GM19043 (cell line): ENCODE measurements around the gene CXCL16.

ENCODE experiments used
- ATAC-seq: cut with Tn5 transposase; IDR thresholded peaks from one replicate; pipeline ENCODE4 v1.9.1; 2021; ENCODE audit warnings: low read depth; ENCODE audit not compliant: unreplicated experiment

Gene CXCL16, protein sequence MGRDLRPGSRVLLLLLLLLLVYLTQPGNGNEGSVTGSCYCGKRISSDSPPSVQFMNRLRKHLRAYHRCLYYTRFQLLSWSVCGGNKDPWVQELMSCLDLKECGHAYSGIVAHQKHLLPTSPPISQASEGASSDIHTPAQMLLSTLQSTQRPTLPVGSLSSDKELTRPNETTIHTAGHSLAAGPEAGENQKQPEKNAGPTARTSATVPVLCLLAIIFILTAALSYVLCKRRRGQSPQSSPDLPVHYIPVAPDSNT

DNA sequence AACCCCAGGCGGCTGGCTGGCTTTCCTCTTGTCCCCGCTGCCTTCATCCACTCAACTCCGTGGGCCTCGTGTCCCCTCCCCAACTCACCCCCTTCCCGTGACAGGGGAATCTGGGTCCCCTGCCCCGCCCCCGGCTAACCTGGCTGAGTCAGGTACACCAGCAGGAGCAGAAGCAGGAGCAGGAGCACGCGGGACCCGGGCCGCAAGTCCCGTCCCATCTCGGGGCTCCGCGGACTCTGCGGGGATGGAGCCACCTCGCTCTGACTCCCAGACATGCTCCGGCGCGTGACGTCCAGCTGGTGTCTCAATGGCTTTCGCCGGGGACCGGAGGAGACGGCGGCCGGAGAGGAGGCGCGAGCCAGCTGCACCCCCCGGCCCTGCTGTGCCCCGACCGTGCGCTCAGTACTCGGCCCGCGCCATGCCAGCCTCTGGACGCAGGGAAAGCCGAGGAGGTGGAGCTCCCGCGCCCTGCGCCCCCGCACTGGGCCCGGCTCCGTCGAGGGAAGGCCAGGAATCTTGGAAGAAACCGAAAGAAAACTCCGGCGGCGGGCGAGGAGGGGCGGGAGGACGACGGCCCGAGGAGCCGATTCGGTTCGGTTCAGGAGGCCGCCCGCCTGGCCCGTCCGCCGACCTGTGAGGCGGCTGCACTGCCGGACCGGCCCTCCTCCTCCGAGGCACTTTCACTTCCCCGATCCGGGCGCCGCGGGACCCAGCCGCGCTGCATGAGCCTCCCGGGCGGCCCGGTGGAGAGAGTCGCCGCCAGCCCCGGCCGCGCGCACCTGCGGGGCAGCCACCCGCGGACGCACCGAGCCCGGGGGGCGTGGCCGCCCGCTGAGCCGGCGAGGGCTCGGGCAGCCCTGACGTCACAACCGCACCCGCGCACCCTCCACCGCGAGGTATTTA, at the start of gene CXCL16, which contains the start of gene ZMYND15:
Gene CXCL16 (minus strand): TSS at position 807 of the 903 bp plus-strand sequence. CDS start 589 bp downstream, at position 218.
Gene ZMYND15 (plus strand): TSS at position 712 of the 903 bp plus-strand sequence. CDS start 716 bp downstream, outside the sequence.
- ATAC-seq = no peak

DNA sequence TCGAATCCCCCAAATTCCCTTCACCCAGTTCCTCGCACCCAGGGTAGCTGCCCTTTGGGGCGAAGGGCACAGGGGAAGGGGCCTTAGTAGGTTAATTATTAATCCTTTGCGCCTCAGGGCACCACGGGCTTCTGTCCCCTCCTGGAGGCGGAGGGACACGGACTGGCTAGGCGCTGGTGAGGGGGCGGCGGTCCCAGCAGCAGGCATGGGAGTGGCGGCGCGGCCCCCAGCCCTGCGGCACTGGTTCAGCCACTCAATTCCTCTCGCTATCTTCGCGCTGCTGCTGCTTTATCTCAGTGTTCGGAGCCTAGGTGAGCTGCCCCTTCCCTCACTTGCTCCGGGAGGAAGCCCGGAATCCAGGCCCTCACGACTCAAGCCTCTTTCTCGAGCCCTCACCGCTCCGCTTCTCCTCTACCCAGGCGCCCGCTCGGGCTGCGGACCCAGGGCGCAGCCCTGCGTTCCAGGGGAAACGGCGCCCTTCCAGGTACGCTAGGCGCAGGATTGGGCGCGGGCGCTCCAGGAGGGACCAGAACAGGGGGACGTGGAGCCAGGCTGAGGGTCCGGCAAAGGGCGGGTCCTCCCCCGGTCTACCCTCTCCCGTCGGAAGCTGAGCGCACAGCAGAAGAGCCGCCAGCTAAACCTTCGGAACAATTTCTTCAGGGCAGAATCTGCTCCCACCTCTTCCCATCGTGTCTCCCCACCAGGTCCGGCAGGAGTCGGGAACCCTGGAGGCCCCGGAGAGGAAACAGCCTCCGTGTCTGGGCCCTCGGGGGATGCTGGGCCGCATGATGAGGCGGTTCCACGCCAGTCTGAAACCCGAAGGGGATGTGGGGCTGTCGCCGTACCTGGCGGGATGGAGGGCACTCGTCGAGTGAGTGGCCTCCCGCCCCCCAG, 49.3 kb upstream of the CXCL16 start, which contains the start of gene GLTPD2:
Gene GLTPD2 (plus strand): TSS at position 158 of the 894 bp plus-strand sequence. CDS start 48 bp downstream, at position 206.
- ATAC-seq = no peak

DNA sequence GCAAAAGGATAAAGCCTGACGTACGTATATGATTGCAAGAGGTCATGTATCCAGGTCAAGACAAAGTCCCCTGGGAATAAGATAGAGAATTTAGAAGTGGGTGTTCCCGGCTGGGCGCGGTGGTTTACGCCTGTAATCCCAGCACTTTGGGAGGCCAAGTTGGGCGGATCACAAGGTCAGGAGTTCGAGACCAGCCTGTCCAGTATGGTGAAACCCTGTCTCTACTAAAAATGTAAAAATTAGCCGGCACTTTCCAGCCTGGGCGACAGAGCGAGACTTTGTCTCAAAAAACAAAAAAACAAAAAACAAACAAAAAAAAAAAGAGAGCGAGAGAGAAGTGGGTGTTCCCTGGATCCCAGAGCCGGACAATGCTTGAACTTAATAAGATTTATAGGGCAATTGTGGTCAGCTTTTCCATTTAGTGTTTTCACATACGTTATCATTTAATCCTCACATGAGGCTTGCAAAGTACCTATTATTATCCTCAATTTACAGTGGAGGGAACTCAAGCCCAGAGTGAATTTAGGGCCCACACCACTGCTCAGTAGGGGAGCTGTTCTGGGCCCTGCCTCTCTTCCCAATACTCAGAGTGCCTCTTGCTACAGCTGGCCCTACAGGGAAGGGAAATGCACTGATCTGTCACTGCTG, 48.6 kb upstream of the CXCL16 start:
- no peak for ATAC-seq

DNA sequence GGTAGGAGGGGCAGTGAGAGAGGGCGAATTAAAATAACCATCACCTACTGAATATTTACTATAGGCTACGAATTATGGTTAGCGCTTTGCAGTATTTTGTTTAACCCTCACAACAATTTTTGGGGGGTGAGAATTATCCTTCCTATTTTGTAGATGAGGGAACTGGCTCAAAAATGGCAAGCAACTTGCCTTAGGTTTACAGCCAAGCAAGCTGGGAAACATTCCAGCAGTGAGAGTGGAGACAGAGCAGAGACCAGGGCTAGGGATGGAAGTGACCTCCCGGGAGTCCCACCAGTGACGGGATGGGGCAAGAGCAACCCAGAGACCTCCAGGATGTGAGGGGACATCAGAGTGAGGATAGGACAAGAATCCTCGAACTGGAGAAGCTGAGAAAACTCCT, 46.8 kb upstream of the CXCL16 start:
- ATAC-seq = no peak

DNA sequence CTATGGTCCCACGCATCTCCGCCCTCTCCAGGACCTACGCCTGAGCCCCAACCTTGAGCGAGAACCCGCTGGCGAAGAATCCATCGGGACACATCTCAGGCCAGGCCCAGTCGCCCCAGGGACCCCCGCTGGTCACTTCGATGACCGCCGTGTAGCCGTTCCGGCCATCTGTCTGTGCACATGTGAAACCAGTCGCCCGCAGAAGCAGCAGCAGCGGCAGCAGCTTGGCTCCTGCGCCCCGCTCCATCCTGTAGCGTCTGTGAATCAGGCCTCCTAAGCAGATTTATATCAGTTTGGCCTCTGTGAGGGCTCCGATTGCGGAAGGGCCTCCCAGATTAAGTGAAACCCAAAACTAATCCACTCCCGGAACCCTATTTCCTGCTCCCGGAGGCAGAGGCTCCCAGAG, 46.4 kb upstream of the CXCL16 start, which contains the start of gene VMO1:
Gene VMO1 (minus strand): TSS at position 259 of the 406 bp plus-strand sequence. CDS start 12 bp downstream, at position 247.
- ATAC-seq = no peak

DNA sequence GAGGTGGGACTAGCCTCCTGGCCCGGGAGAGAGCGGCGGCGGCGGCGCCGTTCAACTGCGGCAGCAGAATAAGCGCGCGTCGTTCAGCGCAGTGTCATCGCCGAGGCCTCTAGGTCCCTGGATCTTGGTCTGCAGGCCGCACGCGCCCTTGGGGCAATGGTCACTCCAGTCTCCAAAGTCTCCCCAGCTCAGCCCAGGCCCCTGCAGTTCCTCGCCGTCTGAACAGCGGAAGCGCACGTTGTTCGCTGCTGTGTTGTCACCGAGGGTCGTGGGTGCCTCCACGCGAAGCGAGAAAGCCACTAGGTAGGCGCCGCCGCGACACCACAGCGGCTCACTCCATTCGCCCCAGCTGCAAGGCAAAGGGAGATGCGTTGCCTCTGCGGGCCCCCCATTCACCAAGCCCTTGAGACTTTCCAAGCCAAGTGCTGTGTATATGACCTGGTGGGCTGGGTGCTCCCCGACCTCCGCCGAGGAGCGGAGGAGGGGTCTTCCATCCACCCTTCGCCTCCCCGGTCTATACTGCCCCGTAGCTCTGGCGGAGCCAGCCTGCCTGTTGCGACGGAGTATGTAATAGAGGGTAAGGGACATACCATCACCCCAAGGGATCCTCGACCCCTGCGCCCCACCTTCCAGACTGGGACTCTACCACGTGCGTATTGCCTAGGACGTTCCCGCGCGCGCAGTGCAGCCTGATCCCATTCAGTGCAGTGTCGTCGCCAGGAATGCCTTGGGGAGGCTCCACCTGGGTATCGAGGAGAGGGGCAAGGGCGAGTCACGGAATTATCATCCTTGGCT, 45.8 kb upstream of the CXCL16 start:
- ATAC-seq = no peak

DNA sequence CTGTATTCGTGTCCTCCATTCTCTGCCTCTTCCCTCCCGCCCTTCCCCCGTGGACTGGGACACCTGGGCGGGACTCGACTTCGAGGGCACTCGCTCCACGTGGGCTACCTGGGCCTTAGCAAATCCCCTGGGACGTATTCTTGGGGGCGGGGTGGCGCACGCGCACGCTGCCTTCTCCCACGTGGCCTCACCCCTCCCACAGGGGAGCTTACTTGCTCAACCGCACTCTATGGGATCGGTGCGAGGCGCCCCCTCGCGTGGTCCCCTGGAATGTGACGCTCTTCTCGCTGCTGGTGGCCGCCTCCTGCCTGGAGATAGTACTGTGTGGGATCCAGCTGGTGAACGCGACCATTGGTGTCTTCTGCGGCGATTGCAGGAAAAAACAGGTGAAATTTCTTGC, 42.9 kb upstream of the CXCL16 start:
- no peak for ATAC-seq

DNA sequence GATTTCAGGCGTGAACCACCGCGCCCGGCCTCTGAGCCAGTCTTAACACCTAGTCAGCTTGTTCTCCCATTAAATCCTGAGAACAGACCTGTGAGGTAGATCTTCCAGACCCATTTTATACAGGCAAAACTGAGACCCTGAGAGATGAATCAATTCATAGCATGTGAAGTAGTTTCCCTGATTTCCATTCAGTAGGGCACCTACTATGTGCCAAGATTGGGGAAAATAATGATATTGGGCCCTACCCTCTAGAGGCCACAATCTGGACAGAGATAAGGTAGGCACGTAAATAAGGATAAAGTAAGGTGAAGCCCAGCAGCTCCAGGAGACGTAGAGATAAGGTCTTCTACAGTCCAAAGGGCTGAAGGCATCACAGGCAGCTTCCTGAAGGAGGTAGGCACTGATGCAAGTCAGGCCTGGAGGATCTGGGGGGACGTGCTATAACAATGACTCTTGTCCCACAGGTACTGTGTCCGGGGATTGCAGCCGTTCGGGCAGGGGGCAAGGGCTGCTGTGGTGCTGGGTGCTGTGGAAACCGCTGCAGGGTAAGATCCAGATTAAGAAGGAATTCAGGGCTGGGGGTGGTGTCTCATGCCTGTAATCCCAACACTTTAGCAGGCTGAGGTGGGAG, 40.7 kb upstream of the CXCL16 start:
- no peak for ATAC-seq

DNA sequence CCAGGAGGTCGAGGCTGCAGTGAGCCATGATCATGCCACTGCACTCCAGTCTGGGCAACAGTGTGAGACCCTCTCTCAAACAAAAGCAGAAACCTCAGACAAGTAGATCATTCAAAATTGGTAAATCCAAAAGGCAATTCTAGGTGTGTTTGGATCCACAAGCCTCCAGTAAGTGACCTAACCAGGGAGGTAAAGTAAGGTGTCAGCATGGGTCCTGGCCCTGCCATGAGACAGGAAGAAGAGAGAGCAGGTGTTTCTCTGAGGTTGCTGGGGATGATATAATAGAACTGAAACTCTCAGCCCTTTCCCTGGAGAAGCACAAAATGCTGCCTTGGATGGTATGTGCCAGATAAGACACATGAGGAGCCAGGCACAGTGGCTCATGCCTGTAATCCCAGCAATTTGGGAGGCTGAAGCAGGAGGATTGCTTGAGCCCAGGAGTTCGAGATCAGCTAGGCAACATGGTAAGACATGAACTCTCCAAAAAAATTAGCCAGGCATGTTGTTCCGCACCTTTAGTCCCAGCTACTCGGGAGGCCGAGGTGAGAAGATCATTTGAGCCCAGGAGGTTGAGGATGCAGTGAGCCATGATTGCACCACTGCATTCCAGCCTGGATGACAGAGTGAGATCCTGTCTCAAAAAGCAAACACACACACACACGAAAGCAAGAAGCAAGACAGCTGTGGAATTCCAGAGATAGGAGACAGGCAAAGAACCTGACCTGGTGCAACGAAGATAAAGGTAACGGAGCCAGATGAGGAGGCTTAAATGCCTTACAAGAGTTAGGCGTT, 38.4 kb upstream of the CXCL16 start:
- ATAC-seq = no peak

DNA sequence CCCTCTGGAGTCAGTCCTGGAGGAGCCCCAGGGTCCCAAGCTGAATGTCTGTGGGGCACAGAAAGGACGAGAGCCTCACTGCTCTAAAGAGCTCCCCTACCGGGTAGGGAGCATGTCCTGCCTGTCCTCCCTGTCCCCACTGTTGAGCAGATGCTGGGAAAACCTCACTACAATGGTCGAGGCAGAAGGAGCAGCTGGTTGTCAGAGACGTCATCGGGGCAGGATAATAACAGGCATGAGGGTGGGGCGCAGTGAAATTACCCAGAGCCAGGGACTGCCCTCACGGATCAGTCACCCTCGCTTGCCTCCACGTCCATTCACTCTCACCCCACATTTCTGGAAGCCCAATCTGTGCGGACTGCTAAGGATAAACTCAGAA, 32.5 kb upstream of the CXCL16 start:
- no peak for ATAC-seq

DNA sequence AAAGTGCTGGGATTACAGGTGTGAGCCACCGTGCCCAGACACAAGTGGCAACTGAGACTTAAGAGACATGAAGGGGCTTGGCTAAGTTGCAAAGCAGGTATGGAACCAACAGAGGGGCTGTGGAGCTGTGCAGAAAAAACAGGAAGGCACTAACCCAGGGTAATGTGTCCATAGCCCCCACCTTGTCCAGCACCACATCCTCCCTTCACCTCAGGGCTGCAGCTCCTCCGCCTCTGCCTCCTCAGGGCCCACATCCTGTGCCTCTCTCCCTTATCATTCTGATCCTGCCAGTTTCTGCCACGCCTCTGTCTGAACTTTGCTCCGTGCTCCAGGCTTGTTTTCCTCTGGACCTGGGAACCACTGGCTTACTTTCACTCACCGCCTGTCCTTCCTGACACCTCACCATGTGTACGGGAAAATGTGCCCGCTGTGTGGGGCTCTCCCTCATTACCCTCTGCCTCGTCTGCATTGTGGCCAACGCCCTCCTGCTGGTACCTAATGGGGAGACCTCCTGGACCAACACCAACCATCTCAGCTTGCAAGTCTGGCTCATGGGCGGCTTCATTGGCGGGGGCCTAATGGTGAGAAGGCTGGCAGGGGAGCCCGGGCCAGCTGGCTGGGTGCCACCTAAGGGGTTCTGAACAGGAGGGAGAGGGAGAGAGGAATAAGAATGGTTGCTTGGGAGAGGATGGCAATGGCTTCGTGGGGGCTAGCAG, 31.9 kb upstream of the CXCL16 start, which contains the start of gene TM4SF5:
Gene TM4SF5 (plus strand): TSS at position 368 of the 716 bp plus-strand sequence. CDS start 37 bp downstream, at position 405.
- no peak for ATAC-seq

DNA sequence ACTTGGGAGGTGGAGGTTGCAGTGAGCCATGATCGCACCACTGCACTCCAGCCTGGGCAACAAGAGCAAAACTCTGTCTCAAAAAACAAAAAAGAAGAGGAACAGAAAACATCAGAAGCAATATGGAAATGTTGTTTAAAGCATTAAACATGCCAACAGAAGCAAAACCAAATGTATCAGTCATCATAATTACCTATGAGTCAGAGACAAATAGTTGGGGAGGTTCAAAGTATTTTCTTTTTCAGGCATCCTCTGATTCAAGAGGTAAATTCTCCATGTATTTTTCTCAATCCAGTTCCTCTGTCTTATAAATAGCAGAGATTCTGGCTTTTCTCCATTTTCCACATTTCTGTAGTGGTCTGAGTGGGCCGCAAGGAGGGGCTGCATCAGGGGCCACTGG, 29.9 kb upstream of the CXCL16 start:
- ATAC-seq = no peak

DNA sequence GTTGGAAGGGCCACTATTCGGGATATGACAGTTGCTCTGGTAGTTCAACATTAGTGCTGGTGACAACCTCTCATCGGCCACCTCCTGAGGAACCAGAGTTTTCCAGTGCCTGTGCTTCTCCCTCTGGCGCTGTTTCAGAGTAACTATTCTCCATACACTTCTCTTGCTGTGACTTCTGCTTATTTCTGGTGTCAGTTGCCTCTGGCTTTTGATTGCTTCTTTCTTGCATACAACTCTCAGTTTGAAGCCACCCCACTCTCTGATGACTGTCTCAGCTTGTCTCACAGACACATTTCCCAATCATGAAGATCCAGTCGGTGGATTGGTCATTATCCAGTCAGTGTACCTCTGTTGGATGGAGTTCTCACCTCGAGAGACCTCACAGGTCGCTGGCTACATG, 28.6 kb upstream of the CXCL16 start:
- ATAC-seq = no peak

DNA sequence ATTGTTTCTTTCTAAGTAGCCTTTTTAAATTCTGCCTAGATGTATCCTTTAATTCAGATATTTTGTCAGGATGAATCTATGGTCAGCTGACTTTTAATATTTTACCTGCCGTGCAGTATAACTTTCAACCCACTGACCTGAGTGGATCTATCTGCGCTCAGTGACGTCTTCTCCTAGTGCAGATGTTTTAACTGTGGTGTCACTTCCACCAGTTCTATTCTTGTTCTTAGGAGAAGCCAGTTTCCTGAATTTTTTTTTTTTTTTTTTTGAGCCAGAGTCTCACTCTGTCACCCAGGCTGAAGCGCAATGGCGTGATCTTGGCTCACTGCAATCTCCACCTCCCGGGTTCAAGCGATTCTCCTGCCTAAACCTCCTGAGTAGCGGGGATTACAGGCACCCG, 27.0 kb upstream of the CXCL16 start:
- no peak for ATAC-seq

DNA sequence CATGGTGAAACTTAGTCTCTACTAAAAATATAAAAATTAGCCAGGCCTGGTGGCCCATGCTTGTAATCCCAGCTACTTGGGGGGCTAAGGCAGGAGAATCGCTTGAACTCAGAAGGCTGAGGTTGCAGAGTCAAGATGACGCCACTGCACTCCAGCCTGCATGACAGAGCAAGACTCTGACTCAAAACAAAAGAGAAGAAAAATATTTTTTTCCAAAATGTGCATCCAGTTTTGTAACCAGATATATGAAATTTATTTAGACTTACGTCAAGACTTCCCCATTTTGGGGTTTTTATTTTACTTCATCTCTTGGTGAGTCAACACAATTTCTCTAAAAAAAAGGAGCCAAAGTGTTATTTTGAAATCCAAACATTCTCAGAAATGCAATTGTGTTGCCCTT, 26.5 kb upstream of the CXCL16 start:
- no peak for ATAC-seq

DNA sequence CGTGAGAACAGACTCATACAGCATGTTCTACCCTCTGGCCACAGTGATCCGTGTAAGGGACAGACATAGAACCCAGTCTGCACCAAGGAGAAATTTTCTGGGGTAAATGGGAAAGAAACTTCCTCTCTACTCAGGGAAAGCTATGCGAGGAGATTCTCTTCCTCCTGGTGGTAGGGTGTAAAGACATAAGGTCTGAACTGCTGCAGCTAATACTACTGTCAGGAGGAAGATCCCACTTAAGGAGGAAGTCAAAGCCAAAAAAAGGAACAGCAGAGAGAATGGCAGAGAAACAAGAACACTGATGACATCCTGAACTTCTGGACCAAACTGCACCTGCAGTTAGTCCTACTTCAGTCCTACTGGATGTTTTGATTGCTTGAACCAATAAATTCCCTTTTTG, 24.9 kb upstream of the CXCL16 start:
- no peak for ATAC-seq

DNA sequence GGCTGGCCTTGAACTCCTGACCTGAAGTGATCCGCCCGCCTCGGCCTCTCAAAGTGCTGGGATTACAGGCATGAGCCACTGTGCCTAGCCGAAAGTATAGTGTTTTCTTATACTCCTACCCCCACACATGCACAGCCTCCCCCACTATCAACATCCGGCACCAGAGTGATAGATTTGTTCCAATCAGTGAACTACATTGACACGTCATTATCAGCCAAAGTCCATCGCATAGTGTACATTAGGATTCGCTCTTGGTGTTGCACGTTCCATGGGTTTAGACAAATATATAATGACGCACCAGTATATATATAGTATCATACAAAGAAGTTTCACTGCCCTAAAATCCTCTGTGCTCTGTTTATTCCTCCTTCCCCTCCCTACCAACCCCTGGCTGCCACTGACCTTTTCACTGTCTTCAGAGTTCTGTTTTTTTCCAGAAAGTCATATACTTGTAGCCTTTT, 20.1 kb upstream of the CXCL16 start:
- no peak for ATAC-seq
